Measurements from ENCODE around the gene CDH23.

GRCh38 chr10:71797533-71798307 is 401.0 kb downstream of the CDH23 start:
- no peak for TF ChIP-seq YY1 (IDR thresholded peaks at IDR 0.05; ENCODE audit: insufficient read depth, insufficient read length)
- TF ChIP-seq SUZ12 (IDR thresholded peaks at IDR 0.05; ENCODE audit: extremely low read depth, insufficient read depth, insufficient read length) = no peak

Measured in NT2/D1 (cell line).